ENCODE measurements around the gene NANS.
"Not testable (repeated sequence)": the region's sequence is repeated elsewhere in the genome, so short reads cannot be mapped to it uniquely, and the experiment has no call there.

NANS gene

GRCh38 chr9:98056269-98057137, at the start of gene NANS:
TSS of gene NANS (plus strand) at chr9:98056732. CDS start at chr9:98056809, 77 bp downstream.
- peak; percentile 83 to 85 for DNase-seq (ENCODE audit: low read depth in 1 of 2, low spot score in 1 of 2)

GRCh38 chr9:98007251-98007928, 49.1 kb upstream of the NANS start:
- DNase-seq (ENCODE audit: low read depth in 1 of 2, low spot score in 1 of 2): no peak

GRCh38 chr9:98008764-98009163, 47.8 kb upstream of the NANS start:
- DNase-seq (ENCODE audit: low read depth in 1 of 2, low spot score in 1 of 2): no peak

- no peak for DNase-seq (ENCODE audit: low read depth in 1 of 2, low spot score in 1 of 2)
Observed at GRCh38 chr9:98009437-98009836, 47.1 kb upstream of the NANS start.

- no peak for DNase-seq (ENCODE audit: low read depth in 1 of 2, low spot score in 1 of 2)
Observed at GRCh38 chr9:98009936-98010335, 46.6 kb upstream of the NANS start.

- no peak for DNase-seq (ENCODE audit: low read depth in 1 of 2, low spot score in 1 of 2)
Observed at GRCh38 chr9:98010445-98010844, 46.1 kb upstream of the NANS start.

- no peak for DNase-seq (ENCODE audit: low read depth in 1 of 2, low spot score in 1 of 2)
Observed at GRCh38 chr9:98011122-98011521, 45.4 kb upstream of the NANS start.

GRCh38 chr9:98016137-98016680, 40.3 kb upstream of the NANS start:
- DNase-seq (ENCODE audit: low read depth in 1 of 2, low spot score in 1 of 2): no peak

GRCh38 chr9:98017306-98017705, 39.2 kb upstream of the NANS start:
- no peak for DNase-seq (ENCODE audit: low read depth in 1 of 2, low spot score in 1 of 2)

- no peak for DNase-seq (ENCODE audit: low read depth in 1 of 2, low spot score in 1 of 2)
Observed at GRCh38 chr9:98018347-98018746, 38.2 kb upstream of the NANS start.

GRCh38 chr9:98019098-98019497, 37.4 kb upstream of the NANS start:
- no peak for DNase-seq (ENCODE audit: low read depth in 1 of 2, low spot score in 1 of 2)

GRCh38 chr9:98019869-98020268, 36.7 kb upstream of the NANS start:
- DNase-seq (ENCODE audit: low read depth in 1 of 2, low spot score in 1 of 2): not testable (repeated sequence)

- no peak for DNase-seq (ENCODE audit: low read depth in 1 of 2, low spot score in 1 of 2)
Observed at GRCh38 chr9:98020476-98021145, 35.9 kb upstream of the NANS start.

- DNase-seq (ENCODE audit: low read depth in 1 of 2, low spot score in 1 of 2): no peak
Observed at GRCh38 chr9:98021306-98022040, 35.1 kb upstream of the NANS start.

- DNase-seq (ENCODE audit: low read depth in 1 of 2, low spot score in 1 of 2): no peak
Observed at GRCh38 chr9:98022447-98022846, 34.1 kb upstream of the NANS start.

- DNase-seq (ENCODE audit: low read depth in 1 of 2, low spot score in 1 of 2): no peak
Observed at GRCh38 chr9:98024702-98025101, 31.8 kb upstream of the NANS start.

GRCh38 chr9:98031169-98031568, 25.4 kb upstream of the NANS start:
- DNase-seq (ENCODE audit: low read depth in 1 of 2, low spot score in 1 of 2): no peak

- DNase-seq (ENCODE audit: low read depth in 1 of 2, low spot score in 1 of 2): no peak
Observed at GRCh38 chr9:98031935-98032334, 24.6 kb upstream of the NANS start.

- DNase-seq (ENCODE audit: low read depth in 1 of 2, low spot score in 1 of 2): peak; percentile 78 to 90
Observed at GRCh38 chr9:98034593-98035546, 21.7 kb upstream of the NANS start.

- DNase-seq (ENCODE audit: low read depth in 1 of 2, low spot score in 1 of 2): no peak
Observed at GRCh38 chr9:98037357-98037756, 19.2 kb upstream of the NANS start.

Measured in activated T-helper 1 cell treated with anti-CD3 and anti-CD28 coated beads, Interleukin-2, amount 50 U/mL, for 16 hours (primary cell).